HG03378 (cell line): ENCODE data around the gene STRIT1.
A peak's percentile ranks its signal among the peaks of the same experiment; 100 is the strongest.
"Not testable (repeated sequence)": the region's sequence is repeated elsewhere in the genome, so short reads cannot be mapped to it uniquely, and the experiment has no call there.

Experiments
- ATAC-seq: cut with Tn5 transposase; IDR thresholded peaks from one replicate; pipeline ENCODE4 v1.9.1; 2021; ENCODE audit warnings: mild to moderate bottlenecking, moderate library complexity; ENCODE audit not compliant: unreplicated experiment

Gene STRIT1

GRCh38 chr3:155271343-155271613 is 22.2 kb downstream of the STRIT1 start:
- ATAC-seq: no peak

- no peak for ATAC-seq
Observed at GRCh38 chr3:155270485-155271342, 22.8 kb downstream of the STRIT1 start.

- ATAC-seq: no peak
Observed at GRCh38 chr3:155270063-155270462, 23.4 kb downstream of the STRIT1 start.

GRCh38 chr3:155262855-155263254 is 30.6 kb downstream of the STRIT1 start:
- not testable (repeated sequence) for ATAC-seq

DNA sequence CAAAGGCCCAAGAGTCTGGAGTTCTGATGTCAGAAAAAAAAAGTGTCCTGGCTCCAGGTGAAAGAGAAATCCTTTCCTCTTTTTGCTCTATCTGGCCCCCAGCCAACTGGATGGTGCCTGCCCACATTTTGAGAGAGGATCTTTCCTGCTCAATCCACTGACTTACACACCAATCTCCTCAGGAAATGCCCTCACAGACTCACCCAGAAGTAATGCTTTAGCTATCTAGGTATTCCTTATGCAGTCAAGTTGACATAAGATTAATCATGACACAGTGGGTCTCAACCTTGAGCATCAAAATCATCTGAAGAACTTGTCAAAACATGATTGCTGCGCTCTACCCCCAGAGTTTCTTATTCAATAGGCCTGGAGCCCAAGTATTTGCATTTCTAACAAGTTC is 31.2 kb downstream of the STRIT1 start:
- ATAC-seq: no peak

DNA sequence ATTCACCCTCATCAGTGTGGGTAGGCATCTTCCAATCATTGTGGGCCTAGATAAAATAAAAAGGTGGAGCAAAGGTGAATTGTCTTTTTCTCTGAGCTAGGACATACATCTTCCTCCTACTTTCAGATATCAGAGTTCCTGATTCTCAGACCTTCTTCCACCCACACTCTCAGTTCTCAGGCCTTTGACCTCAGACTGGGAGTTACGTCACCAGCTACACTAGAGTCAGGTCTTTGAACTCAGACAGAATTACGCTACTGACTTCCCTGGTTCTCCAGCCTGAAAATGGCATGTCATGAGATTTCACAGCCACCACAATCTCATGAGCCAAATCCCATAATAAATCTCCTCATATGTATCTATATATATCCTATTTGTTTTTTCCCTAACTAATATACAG is 39.0 kb downstream of the STRIT1 start:
- ATAC-seq: no peak

DNA sequence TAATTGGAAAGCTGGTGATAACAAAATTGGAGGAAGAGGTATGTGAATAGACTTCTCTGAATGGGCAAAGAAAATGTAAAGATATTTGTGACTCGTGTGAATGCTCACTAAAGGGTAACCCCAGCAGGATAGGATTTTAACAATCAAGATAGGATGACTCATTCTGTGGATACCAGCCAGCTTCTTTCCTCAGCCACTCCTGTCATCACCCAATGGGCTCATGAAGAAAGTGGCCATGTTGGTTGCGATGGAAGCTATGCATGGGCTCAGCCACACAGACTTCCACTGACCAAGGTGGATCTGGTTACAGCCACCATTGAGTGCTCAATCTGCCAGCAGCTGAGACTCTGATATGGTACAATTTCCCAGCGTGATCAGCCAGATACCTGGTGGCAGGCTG is 40.9 kb downstream of the STRIT1 start:
- no peak for ATAC-seq

GRCh38 chr3:155252021-155252420 is 41.5 kb downstream of the STRIT1 start:
- no peak for ATAC-seq

GRCh38 chr3:155248531-155249187 is 44.8 kb downstream of the STRIT1 start:
- no peak for ATAC-seq

- ATAC-seq: no peak
Observed at GRCh38 chr3:155244699-155245098, 48.8 kb downstream of the STRIT1 start.

- no peak for ATAC-seq
Observed at GRCh38 chr3:155244216-155244615, 49.3 kb downstream of the STRIT1 start.

DNA sequence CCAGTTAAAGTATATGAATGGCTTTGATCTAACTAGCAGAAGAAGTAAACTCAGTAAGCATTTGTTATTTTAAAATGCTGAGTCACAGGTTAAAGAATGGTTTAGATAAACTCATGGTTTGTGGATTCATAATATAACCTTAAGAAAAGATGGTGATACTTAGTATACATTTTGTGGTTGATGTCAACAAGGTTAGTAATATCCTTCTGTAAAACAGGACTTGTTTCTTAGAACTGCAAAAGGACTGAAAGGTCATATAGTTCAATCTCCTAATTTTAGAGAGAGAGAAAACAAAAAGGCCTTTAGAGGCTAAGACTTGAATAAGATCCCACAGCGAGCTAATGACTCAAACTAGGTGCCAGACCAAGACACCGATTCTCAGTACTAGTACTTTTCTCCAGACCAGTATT is 50.0 kb downstream of the STRIT1 start:
- ATAC-seq: peak; percentile 41

- no peak for ATAC-seq
Observed at GRCh38 chr3:155242342-155242741, 51.1 kb downstream of the STRIT1 start.

DNA sequence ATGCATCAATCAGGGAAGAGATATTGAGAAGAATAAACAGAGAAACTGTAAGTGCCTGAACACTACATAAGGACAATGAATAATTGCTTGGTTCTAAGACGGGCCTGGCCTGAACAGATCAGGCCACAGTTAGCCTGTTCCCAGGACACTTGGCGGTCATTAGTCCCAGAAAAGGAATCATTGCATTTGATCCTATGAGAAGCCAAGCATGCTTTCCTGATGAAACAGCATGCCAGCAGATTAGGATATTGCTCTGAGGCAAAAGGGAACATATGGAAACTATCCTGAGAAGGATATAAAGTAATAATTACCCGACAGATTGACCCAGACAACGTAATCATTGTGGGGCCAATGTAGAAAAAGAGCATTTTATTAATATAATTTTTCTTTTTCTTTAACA is 51.9 kb downstream of the STRIT1 start:
- no peak for ATAC-seq
